Activated T-helper 1 cell treated with Interleukin-2 at 50 U/mL for 16 hours (primary cell): ENCODE measurements around the gene ARHGEF18.
"Not testable (repeated sequence)": the region's sequence is repeated elsewhere in the genome, so short reads cannot be mapped to it uniquely, and the experiment has no call there.

ENCODE experiments used
- DNase-seq: peaks from one replicate; pipeline ENCODE4 v3.0.0-alpha.2; 2020; ENCODE audit warnings: low read depth

Gene ARHGEF18

GRCh38 chr19:7348587-7349230 lies at the start of gene ARHGEF18:
ARHGEF18 (plus strand) TSS chr19:7348937; CDS start chr19:7362891, 13,954 bp downstream.
- DNase-seq: peak; percentile 61

- DNase-seq: no peak
Observed at GRCh38 chr19:7301525-7301924, 47.2 kb upstream of the ARHGEF18 start.

- DNase-seq: no peak
Observed at GRCh38 chr19:7303470-7303869, 45.3 kb upstream of the ARHGEF18 start.

- DNase-seq: no peak
Observed at GRCh38 chr19:7304200-7304599, 44.5 kb upstream of the ARHGEF18 start.

- no peak for DNase-seq
Observed at GRCh38 chr19:7307590-7308218, 41.0 kb upstream of the ARHGEF18 start.

GRCh38 chr19:7308327-7308726 lies 40.4 kb upstream of the ARHGEF18 start:
- not testable (repeated sequence) for DNase-seq

GRCh38 chr19:7311911-7312310 lies 36.8 kb upstream of the ARHGEF18 start:
- DNase-seq: no peak

GRCh38 chr19:7312816-7313215 lies 35.9 kb upstream of the ARHGEF18 start:
- DNase-seq: no peak

- no peak for DNase-seq
Observed at GRCh38 chr19:7318176-7318575, 30.6 kb upstream of the ARHGEF18 start.

GRCh38 chr19:7326105-7326877 lies 22.4 kb upstream of the ARHGEF18 start:
- no peak for DNase-seq

- DNase-seq: no peak
Observed at GRCh38 chr19:7327802-7328201, 20.9 kb upstream of the ARHGEF18 start.

GRCh38 chr19:7328647-7329046 lies 20.1 kb upstream of the ARHGEF18 start:
- DNase-seq: no peak

- DNase-seq: no peak
Observed at GRCh38 chr19:7331446-7331845, 17.3 kb upstream of the ARHGEF18 start.

GRCh38 chr19:7333198-7334118 lies 15.3 kb upstream of the ARHGEF18 start:
- no peak for DNase-seq

GRCh38 chr19:7336321-7336973 lies 12.3 kb upstream of the ARHGEF18 start:
- DNase-seq: no peak

- no peak for DNase-seq
Observed at GRCh38 chr19:7337380-7338194, 11.2 kb upstream of the ARHGEF18 start.

GRCh38 chr19:7340959-7341837 lies 7.5 kb upstream of the ARHGEF18 start:
- peak; percentile 76 for DNase-seq

- DNase-seq: no peak
Observed at GRCh38 chr19:7342143-7342542, 6.6 kb upstream of the ARHGEF18 start.

- DNase-seq: no peak
Observed at GRCh38 chr19:7346488-7346971, 2.2 kb upstream of the ARHGEF18 start.
